GM19324 (cell line): Measurements from ENCODE around the gene CA5A.

ENCODE experiments used
- ATAC-seq: cut with Tn5 transposase; IDR thresholded peaks from one replicate; pipeline ENCODE4 v1.9.1; 2021; ENCODE audit warnings: mild to moderate bottlenecking, moderate library complexity; ENCODE audit not compliant: unreplicated experiment, low FRiP score

Gene CA5A

GRCh38 chr16:87964049-87964659, 27.8 kb upstream of the CA5A start:
- no peak for ATAC-seq

- ATAC-seq = no peak
Measured at GRCh38 chr16:87963400-87963799, 27.1 kb upstream of the CA5A start.

- ATAC-seq = no peak
Measured at GRCh38 chr16:87961623-87962022, 25.3 kb upstream of the CA5A start.

GRCh38 chr16:87960852-87961251, 24.5 kb upstream of the CA5A start:
- no peak for ATAC-seq

GRCh38 chr16:87960296-87960695, 24.0 kb upstream of the CA5A start:
- no peak for ATAC-seq

- ATAC-seq = no peak
Measured at GRCh38 chr16:87959391-87959990, 23.2 kb upstream of the CA5A start.

GRCh38 chr16:87958632-87959031, 22.3 kb upstream of the CA5A start:
- no peak for ATAC-seq

- ATAC-seq = no peak
Measured at GRCh38 chr16:87957296-87958094, 21.2 kb upstream of the CA5A start.

- ATAC-seq = no peak
Measured at GRCh38 chr16:87956365-87957231, 20.3 kb upstream of the CA5A start.

GRCh38 chr16:87956098-87956364, 19.7 kb upstream of the CA5A start:
- no peak for ATAC-seq

GRCh38 chr16:87955302-87956097, 19.2 kb upstream of the CA5A start:
- ATAC-seq = no peak

GRCh38 chr16:87954826-87955225, 18.5 kb upstream of the CA5A start:
- ATAC-seq = no peak

- ATAC-seq = no peak
Measured at GRCh38 chr16:87954361-87954760, 18.0 kb upstream of the CA5A start.

- no peak for ATAC-seq
Measured at GRCh38 chr16:87953308-87954215, 17.2 kb upstream of the CA5A start.

GRCh38 chr16:87952751-87953150, 16.4 kb upstream of the CA5A start:
- no peak for ATAC-seq

GRCh38 chr16:87951552-87952538, 15.5 kb upstream of the CA5A start:
- ATAC-seq = peak; percentile 1

GRCh38 chr16:87950765-87951551, 14.6 kb upstream of the CA5A start, which contains the start of gene BANP:
Gene BANP, plus strand, starts transcription at chr16:87951434. Its CDS starts 23,682 bp downstream, at chr16:87975116.
- peak; percentile 88 for ATAC-seq
